ENCODE results near the gene MXI1. TPM values are rescaled to one million over a fixed set of nuclear protein-coding genes. Genes with fewer than 3 reads are reported as not detected.

The MXI1 gene
- total and polyA plus RNA-seq, 2 of the 4 experiments (the other 2 are of a cell fraction), result 7.2 to 11.8 TPM

- dilution Hi-C loops (cut with HindIII; ENCODE audit: low sequenced_read_pairs, unreplicated experiment) (no loop called here), intact Hi-C loops (cut with micrococcal nuclease) (no loop called here), in situ Hi-C loops (cut with MboI; ENCODE audit: low sequenced_read_pairs) (no loop called here)
- Histone ChIP-seq H3K4me3 (ENCODE audit: insufficient read depth, low read depth, low read length) (no peak overlapping the region), H3K14ac (replicated peaks; ENCODE audit: low read depth, low read length) (no peak overlapping the region), H3K9me1 (ENCODE audit: insufficient read depth, low read length) (no peaks in the 10 kb centered on the region), H2AFZ (replicated peaks; ENCODE audit: low read length, poor library complexity) (no peak overlapping the region), H3K4ac (ENCODE audit: low read depth, low read length) (no peak overlapping the region), H3K27ac (ENCODE audit: insufficient read depth, low read length) (no peak overlapping the region), H3K4me2 (ENCODE audit: low read depth, low read length) (no peak overlapping the region), H2BK120ac (ENCODE audit: low read depth, low read length) (no peak overlapping the region), H3K56ac (ENCODE audit: extremely low read depth, insufficient read depth, low read length) (no peak overlapping the region), H2AK5ac (ENCODE audit: low read depth, low read length) (no peak overlapping the region), H3K36me3 (ENCODE audit: control insufficient read depth, insufficient read depth, low read length) (peaks cover 7% of the 10 kb centered on the region; the same call in 1 of the 2 replicates), H3K9me3 (ENCODE audit: control insufficient read depth, insufficient read depth, low read length) (no peaks in the 10 kb centered on the region), H3K79me1 (ENCODE audit: low read depth in 1 of 2, low read length in 2 of 2) (no peaks in the 10 kb centered on the region), H4K91ac (ENCODE audit: insufficient read depth, low read depth, low read length) (no peak overlapping the region), H4K8ac (ENCODE audit: low read depth in 2 of 2, low read length in 2 of 2) (no peak overlapping the region), H3K18ac (ENCODE audit: low read depth, low read length) (no peak overlapping the region), H4K20me1 (ENCODE audit: insufficient read depth, low read length) (no peaks in the 10 kb centered on the region), H2AK9ac (replicated peaks; ENCODE audit: low read depth, low read length, poor library complexity) (no peak overlapping the region), H3K27me3 (ENCODE audit: control insufficient read depth, insufficient read depth, low read length) (no peaks in the 10 kb centered on the region), H3K23ac (ENCODE audit: low read depth, low read length) (no peak overlapping the region), H3K9ac (ENCODE audit: low read depth, low read length) (no peak overlapping the region), H2BK15ac (ENCODE audit: low read depth, low read length) (no peak overlapping the region), H3K4me1 (ENCODE audit: control insufficient read depth, insufficient read depth, low read length) (no peaks in the 10 kb centered on the region), H2BK20ac (ENCODE audit: low read depth, low read length) (no peak overlapping the region), H4K5ac (ENCODE audit: low read depth, low read length) (no peak overlapping the region), H2BK5ac (ENCODE audit: low read depth, low read length, poor library complexity, severe bottlenecking) (no peak overlapping the region)
- POLR2A ChIA-PET (ENCODE audit: unreplicated experiment), result no interaction called here
- DNase-seq, result no peak
- BruUV-seq (replicated peaks), result no TSS peak
- WGBS, 2 experiments (ENCODE audit: extremely low coverage in 2 of 2, insufficient read length in 1 of 2), result no CpG with 5 or more reads among the region's 1 CpG
- CTCF ChIA-PET, result no interaction called here
- TF ChIP-seq FOS (IDR thresholded peaks at IDR 0.05; ENCODE audit: low read depth, low read length) (no peak), MXI1 (IDR thresholded peaks at IDR 0.05; ENCODE audit: borderline replicate concordance, low read depth, low read length) (no peak), RCOR1 (IDR thresholded peaks at IDR 0.05; ENCODE audit: insufficient replicate concordance, low read length) (no peak), RAD21 (IDR thresholded peaks at IDR 0.05; ENCODE audit: low read length) (no peak), NFE2L2 (IDR thresholded peaks at IDR 0.05; ENCODE audit: low read depth, low read length) (no peak), SMC3 (IDR thresholded peaks at IDR 0.05; ENCODE audit: low read depth, low read length) (no peak), CHD1 (IDR thresholded peaks at IDR 0.05; ENCODE audit: low read depth, low read length) (no peak), BHLHE40 (IDR thresholded peaks at IDR 0.05; ENCODE audit: low read depth, low read length) (no peak), MAZ (IDR thresholded peaks at IDR 0.05; ENCODE audit: borderline replicate concordance, low read depth, low read length) (no peak), POLR2A (IDR thresholded peaks at IDR 0.05; ENCODE audit: low read depth, low read length) (no peak), CEBPB (IDR thresholded peaks at IDR 0.05; ENCODE audit: low read depth, low read length) (no peak), RFX5 (IDR thresholded peaks at IDR 0.05; ENCODE audit: low read depth, low read length) (no peak), MAFK (IDR thresholded peaks at IDR 0.05; ENCODE audit: low read depth, low read length) (no peak)
- TF ChIP-seq, protein P1, sequence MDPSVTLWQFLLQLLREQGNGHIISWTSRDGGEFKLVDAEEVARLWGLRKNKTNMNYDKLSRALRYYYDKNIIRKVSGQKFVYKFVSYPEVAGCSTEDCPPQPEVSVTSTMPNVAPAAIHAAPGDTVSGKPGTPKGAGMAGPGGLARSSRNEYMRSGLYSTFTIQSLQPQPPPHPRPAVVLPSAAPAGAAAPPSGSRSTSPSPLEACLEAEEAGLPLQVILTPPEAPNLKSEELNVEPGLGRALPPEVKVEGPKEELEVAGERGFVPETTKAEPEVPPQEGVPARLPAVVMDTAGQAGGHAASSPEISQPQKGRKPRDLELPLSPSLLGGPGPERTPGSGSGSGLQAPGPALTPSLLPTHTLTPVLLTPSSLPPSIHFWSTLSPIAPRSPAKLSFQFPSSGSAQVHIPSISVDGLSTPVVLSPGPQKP (IDR thresholded peaks at IDR 0.05; ENCODE audit: borderline replicate concordance, low read depth, low read length), result no peak
- TF ChIP-seq, protein P2, sequence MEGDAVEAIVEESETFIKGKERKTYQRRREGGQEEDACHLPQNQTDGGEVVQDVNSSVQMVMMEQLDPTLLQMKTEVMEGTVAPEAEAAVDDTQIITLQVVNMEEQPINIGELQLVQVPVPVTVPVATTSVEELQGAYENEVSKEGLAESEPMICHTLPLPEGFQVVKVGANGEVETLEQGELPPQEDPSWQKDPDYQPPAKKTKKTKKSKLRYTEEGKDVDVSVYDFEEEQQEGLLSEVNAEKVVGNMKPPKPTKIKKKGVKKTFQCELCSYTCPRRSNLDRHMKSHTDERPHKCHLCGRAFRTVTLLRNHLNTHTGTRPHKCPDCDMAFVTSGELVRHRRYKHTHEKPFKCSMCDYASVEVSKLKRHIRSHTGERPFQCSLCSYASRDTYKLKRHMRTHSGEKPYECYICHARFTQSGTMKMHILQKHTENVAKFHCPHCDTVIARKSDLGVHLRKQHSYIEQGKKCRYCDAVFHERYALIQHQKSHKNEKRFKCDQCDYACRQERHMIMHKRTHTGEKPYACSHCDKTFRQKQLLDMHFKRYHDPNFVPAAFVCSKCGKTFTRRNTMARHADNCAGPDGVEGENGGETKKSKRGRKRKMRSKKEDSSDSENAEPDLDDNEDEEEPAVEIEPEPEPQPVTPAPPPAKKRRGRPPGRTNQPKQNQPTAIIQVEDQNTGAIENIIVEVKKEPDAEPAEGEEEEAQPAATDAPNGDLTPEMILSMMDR (conservative IDR thresholded peaks at IDR 0.05; ENCODE audit: low read depth, low read length), result no peak
- ATAC-seq (ENCODE audit: low read depth), result no peak
These were observed 26.4 kb downstream of the MXI1 start for GRCh38 chr10:110233846-110234245.
